ENCODE data around the gene NPHP4.

The NPHP4 gene

GRCh38 chr1:5980314-5981008, 11.8 kb downstream of the NPHP4 start:
- Histone ChIP-seq H3K4me3 (ENCODE audit: low read length) (peak overlapping the region; percentile 53; the same call in 1 of the 2 replicates), H3K27me3 (ENCODE audit: insufficient read depth, low read length) (no peaks in the 10 kb centered on the region), H3K9me3 (ENCODE audit: insufficient read depth, low read depth, low read length) (no peaks in the 10 kb centered on the region), H3K9ac (ENCODE audit: low read depth, low read length) (peak overlapping the region; percentile 40; the same call in 1 of the 2 replicates), H3K36me3 (ENCODE audit: insufficient read depth, low read depth, low read length) (peaks cover 15% of the 10 kb centered on the region; the same call in 1 of the 2 replicates), H3K27ac (ENCODE audit: low read length) (peak overlapping the region; percentile 25), H3K4me1 (ENCODE audit: insufficient read depth, low read length) (peaks cover 8% of the 10 kb centered on the region; the same call in 1 of the 2 replicates)

DNA sequence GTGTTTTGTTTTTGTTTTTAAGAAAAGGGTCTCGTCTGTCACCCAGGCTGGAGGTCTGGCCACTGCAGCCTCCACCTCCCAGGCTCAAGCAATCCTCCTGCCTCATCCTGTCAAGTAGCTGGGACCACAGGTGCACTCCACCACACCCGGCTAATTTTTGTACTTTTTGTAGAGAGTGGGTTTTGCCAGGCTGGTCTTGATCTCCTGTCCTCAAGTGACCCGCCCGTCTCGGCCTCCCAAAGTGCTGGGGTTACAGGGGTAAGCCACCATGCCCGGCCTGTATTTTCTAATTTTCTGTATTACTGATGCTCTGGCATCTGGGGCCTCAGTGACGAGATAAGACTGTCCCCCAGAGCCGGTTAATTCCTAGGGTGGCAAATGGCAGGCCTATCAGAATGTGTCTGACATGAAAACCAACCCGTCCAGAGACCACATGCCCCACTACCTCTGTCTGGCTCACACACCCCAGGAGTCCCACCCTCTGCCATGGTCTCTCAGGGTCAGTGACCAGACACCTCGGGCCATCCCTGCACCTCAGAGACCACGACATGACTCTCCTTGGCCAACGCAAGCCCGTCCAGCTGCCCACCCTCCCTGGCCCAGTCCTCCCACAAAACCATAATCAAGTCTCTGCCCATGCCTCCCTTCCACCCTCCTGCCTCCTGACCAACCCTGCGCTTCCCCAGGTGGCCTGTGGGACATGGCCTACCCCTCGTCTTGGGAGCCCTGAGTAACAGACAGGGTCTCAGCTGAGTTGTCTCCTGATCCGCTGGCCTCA, 12.5 kb downstream of the NPHP4 start:
- H3K9me3 ChIP-seq (ENCODE audit: insufficient read depth, low read depth, low read length) = no peaks in the 10 kb centered on the region
- peak overlapping the region; percentile 53; the same call in 1 of the 2 replicates for H3K4me3 ChIP-seq (ENCODE audit: low read length)
- peak overlapping the region; percentile 24; the same call in 1 of the 2 replicates for H3K9ac ChIP-seq (ENCODE audit: low read depth, low read length)
- H3K27me3 ChIP-seq (ENCODE audit: insufficient read depth, low read length) = no peaks in the 10 kb centered on the region
- no peak overlapping the region for H3K27ac ChIP-seq (ENCODE audit: low read length)
- H3K36me3 ChIP-seq (ENCODE audit: insufficient read depth, low read depth, low read length) = peaks cover 19% of the 10 kb centered on the region; the same call in 1 of the 2 replicates
- H3K4me1 ChIP-seq (ENCODE audit: insufficient read depth, low read length) = peaks cover 8% of the 10 kb centered on the region; the same call in 1 of the 2 replicates

DNA sequence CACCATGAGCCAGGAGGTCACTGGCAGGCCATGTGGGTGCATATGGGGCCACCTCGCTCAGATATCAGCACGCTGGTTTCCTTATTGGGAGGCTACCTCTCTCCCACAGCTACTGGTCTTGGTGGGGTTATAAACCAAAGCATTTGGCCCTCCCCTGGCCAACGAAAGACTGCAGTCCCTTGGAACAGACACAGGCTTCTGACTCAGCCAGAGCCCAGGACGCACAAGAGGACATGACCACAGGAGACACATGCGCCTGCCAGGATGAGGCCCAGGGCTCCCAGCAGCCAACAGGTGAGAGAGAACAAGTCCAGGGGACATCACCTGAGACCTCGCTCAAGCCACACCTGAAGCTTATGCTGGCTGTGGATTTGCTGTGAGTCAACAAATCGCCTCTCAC, 13.8 kb downstream of the NPHP4 start:
- no peak overlapping the region for H3K27ac ChIP-seq (ENCODE audit: low read length)
- no peaks in the 10 kb centered on the region for H3K27me3 ChIP-seq (ENCODE audit: insufficient read depth, low read length)
- H3K4me3 ChIP-seq (ENCODE audit: low read length) = no peak overlapping the region
- peaks cover 13% of the 10 kb centered on the region; the same call in 1 of the 2 replicates for H3K36me3 ChIP-seq (ENCODE audit: insufficient read depth, low read depth, low read length)
- H3K9me3 ChIP-seq (ENCODE audit: insufficient read depth, low read depth, low read length) = no peaks in the 10 kb centered on the region
- peaks cover 8% of the 10 kb centered on the region; the same call in 1 of the 2 replicates for H3K4me1 ChIP-seq (ENCODE audit: insufficient read depth, low read length)
- no peak overlapping the region for H3K9ac ChIP-seq (ENCODE audit: low read depth, low read length)

GRCh38 chr1:5977494-5978444, 14.5 kb downstream of the NPHP4 start:
- no peaks in the 10 kb centered on the region for H3K9me3 ChIP-seq (ENCODE audit: insufficient read depth, low read depth, low read length)
- no peak overlapping the region for H3K27ac ChIP-seq (ENCODE audit: low read length)
- H3K4me1 ChIP-seq (ENCODE audit: insufficient read depth, low read length) = peaks cover 8% of the 10 kb centered on the region; the same call in 1 of the 2 replicates
- no peak overlapping the region for H3K4me3 ChIP-seq (ENCODE audit: low read length)
- no peak overlapping the region for H3K9ac ChIP-seq (ENCODE audit: low read depth, low read length)
- H3K27me3 ChIP-seq (ENCODE audit: insufficient read depth, low read length) = no peaks in the 10 kb centered on the region
- H3K36me3 ChIP-seq (ENCODE audit: insufficient read depth, low read depth, low read length) = peaks cover 8% of the 10 kb centered on the region; the same call in 1 of the 2 replicates

- no peaks in the 10 kb centered on the region for H3K9me3 ChIP-seq (ENCODE audit: insufficient read depth, low read depth, low read length)
- H3K27ac ChIP-seq (ENCODE audit: low read length) = no peak overlapping the region
- peaks cover 8% of the 10 kb centered on the region; the same call in 1 of the 2 replicates for H3K4me1 ChIP-seq (ENCODE audit: insufficient read depth, low read length)
- H3K27me3 ChIP-seq (ENCODE audit: insufficient read depth, low read length) = no peaks in the 10 kb centered on the region
- H3K4me3 ChIP-seq (ENCODE audit: low read length) = no peak overlapping the region
- H3K36me3 ChIP-seq (ENCODE audit: insufficient read depth, low read depth, low read length) = peaks cover 8% of the 10 kb centered on the region; the same call in 1 of the 2 replicates
- no peak overlapping the region for H3K9ac ChIP-seq (ENCODE audit: low read depth, low read length)
Observed at GRCh38 chr1:5976726-5977493, 15.3 kb downstream of the NPHP4 start.

GRCh38 chr1:5976231-5976630, 16.0 kb downstream of the NPHP4 start:
- no peaks in the 10 kb centered on the region for H3K9me3 ChIP-seq (ENCODE audit: insufficient read depth, low read depth, low read length)
- H3K9ac ChIP-seq (ENCODE audit: low read depth, low read length) = no peak overlapping the region
- peaks cover 8% of the 10 kb centered on the region; the same call in 1 of the 2 replicates for H3K4me1 ChIP-seq (ENCODE audit: insufficient read depth, low read length)
- peaks cover 8% of the 10 kb centered on the region; the same call in 1 of the 2 replicates for H3K36me3 ChIP-seq (ENCODE audit: insufficient read depth, low read depth, low read length)
- no peak overlapping the region for H3K4me3 ChIP-seq (ENCODE audit: low read length)
- H3K27me3 ChIP-seq (ENCODE audit: insufficient read depth, low read length) = no peaks in the 10 kb centered on the region
- H3K27ac ChIP-seq (ENCODE audit: low read length) = no peak overlapping the region

GRCh38 chr1:5975133-5975880, 16.9 kb downstream of the NPHP4 start:
- peaks cover 8% of the 10 kb centered on the region; the same call in 1 of the 2 replicates for H3K36me3 ChIP-seq (ENCODE audit: insufficient read depth, low read depth, low read length)
- no peaks in the 10 kb centered on the region for H3K27me3 ChIP-seq (ENCODE audit: insufficient read depth, low read length)
- no peaks in the 10 kb centered on the region for H3K4me1 ChIP-seq (ENCODE audit: insufficient read depth, low read length)
- H3K27ac ChIP-seq (ENCODE audit: low read length) = no peak overlapping the region
- H3K9ac ChIP-seq (ENCODE audit: low read depth, low read length) = no peak overlapping the region
- H3K4me3 ChIP-seq (ENCODE audit: low read length) = no peak overlapping the region
- H3K9me3 ChIP-seq (ENCODE audit: insufficient read depth, low read depth, low read length) = no peaks in the 10 kb centered on the region

DNA sequence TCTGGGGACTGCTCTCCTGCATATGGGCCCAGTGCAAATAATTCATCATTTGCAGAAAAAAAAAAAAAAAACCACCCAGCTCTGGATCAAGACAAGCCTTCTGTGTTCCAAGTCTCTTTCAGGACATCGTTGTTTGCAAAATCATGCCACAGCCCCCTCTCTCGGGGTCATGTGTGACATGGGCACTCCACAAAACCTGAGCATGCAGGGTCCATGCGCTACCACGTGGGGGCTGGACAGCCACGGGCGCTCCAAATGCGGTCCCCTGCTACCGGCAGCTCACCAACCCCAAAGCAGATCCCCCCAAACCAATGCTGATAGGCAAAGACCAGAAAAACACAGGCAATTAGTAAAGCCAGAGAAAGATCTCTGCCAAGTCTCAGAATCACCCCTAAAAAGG, 17.6 kb downstream of the NPHP4 start:
- H3K27me3 ChIP-seq (ENCODE audit: insufficient read depth, low read length) = no peaks in the 10 kb centered on the region
- H3K36me3 ChIP-seq (ENCODE audit: insufficient read depth, low read depth, low read length) = peaks cover 8% of the 10 kb centered on the region; the same call in 1 of the 2 replicates
- H3K9me3 ChIP-seq (ENCODE audit: insufficient read depth, low read depth, low read length) = no peaks in the 10 kb centered on the region
- no peaks in the 10 kb centered on the region for H3K4me1 ChIP-seq (ENCODE audit: insufficient read depth, low read length)
- no peak overlapping the region for H3K9ac ChIP-seq (ENCODE audit: low read depth, low read length)
- H3K27ac ChIP-seq (ENCODE audit: low read length) = no peak overlapping the region
- H3K4me3 ChIP-seq (ENCODE audit: low read length) = no peak overlapping the region

GRCh38 chr1:5973771-5974170, 18.5 kb downstream of the NPHP4 start:
- H3K27me3 ChIP-seq (ENCODE audit: insufficient read depth, low read length) = no peaks in the 10 kb centered on the region
- no peak overlapping the region for H3K27ac ChIP-seq (ENCODE audit: low read length)
- H3K4me1 ChIP-seq (ENCODE audit: insufficient read depth, low read length) = no peaks in the 10 kb centered on the region
- peaks cover 8% of the 10 kb centered on the region; the same call in 1 of the 2 replicates for H3K36me3 ChIP-seq (ENCODE audit: insufficient read depth, low read depth, low read length)
- no peak overlapping the region for H3K9ac ChIP-seq (ENCODE audit: low read depth, low read length)
- no peak overlapping the region for H3K4me3 ChIP-seq (ENCODE audit: low read length)
- no peaks in the 10 kb centered on the region for H3K9me3 ChIP-seq (ENCODE audit: insufficient read depth, low read depth, low read length)

GRCh38 chr1:5972198-5972520, 20.1 kb downstream of the NPHP4 start:
- Histone ChIP-seq H3K9me3 (ENCODE audit: insufficient read depth, low read depth, low read length) (no peaks in the 10 kb centered on the region), H3K4me3 (ENCODE audit: low read length) (no peak overlapping the region), H3K27ac (ENCODE audit: low read length) (no peak overlapping the region), H3K9ac (ENCODE audit: low read depth, low read length) (no peak overlapping the region), H3K4me1 (ENCODE audit: insufficient read depth, low read length) (no peaks in the 10 kb centered on the region), H3K36me3 (ENCODE audit: insufficient read depth, low read depth, low read length) (peaks cover 14% of the 10 kb centered on the region), H3K27me3 (ENCODE audit: insufficient read depth, low read length) (no peaks in the 10 kb centered on the region)
